ENCODE measurements around the gene L3MBTL3. TPM values are rescaled to one million over a fixed set of nuclear protein-coding genes. Genes with fewer than 3 reads are reported as not detected.

L3MBTL3 gene
- total RNA-seq, 4 donors from 2014 or later = 3.1 to 6.7 (median 3.6) TPM

DNA sequence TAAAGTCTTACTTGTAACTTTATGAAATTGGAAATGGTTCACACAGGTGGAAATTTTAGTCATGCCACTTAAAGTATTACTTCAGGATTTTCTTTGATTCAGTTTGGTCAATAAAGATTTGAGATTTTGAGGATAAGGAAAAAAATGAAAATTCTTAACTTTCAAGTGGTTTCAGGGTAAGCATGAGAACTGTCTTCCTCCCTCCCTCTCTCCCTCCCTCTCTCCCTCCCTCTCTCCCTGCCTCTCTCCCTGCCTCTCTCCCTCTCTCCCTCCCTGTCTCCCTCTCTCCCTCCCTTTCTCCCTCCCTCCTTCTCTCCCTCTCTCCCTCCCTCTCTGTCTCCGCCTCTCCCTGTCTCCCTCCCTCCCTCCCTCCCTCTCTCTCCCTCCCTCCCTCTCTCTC is 36.9 kb downstream of the L3MBTL3 start:
- intact Hi-C loops (cut with DNase I) = no loop called here
- Histone ChIP-seq H3K4me3 (no peak overlapping the region), H3K27ac (replicated peaks in 1 of 4) (no peak overlapping the region), H3K36me3 (peaks cover 4 to 60% (median 35%) of the 10 kb centered on the region in 4 donors), H3K27me3 (no peaks in the 10 kb centered on the region), H3K9me3 (no peaks in the 10 kb centered on the region), H3K4me1 (no peaks in the 10 kb centered on the region)
- no peak for DNase-seq (ENCODE audit: extremely low spot score)
- 100% methylated on average over 1 of the region's 1 CpG for WGBS
- TF ChIP-seq, protein P1, sequence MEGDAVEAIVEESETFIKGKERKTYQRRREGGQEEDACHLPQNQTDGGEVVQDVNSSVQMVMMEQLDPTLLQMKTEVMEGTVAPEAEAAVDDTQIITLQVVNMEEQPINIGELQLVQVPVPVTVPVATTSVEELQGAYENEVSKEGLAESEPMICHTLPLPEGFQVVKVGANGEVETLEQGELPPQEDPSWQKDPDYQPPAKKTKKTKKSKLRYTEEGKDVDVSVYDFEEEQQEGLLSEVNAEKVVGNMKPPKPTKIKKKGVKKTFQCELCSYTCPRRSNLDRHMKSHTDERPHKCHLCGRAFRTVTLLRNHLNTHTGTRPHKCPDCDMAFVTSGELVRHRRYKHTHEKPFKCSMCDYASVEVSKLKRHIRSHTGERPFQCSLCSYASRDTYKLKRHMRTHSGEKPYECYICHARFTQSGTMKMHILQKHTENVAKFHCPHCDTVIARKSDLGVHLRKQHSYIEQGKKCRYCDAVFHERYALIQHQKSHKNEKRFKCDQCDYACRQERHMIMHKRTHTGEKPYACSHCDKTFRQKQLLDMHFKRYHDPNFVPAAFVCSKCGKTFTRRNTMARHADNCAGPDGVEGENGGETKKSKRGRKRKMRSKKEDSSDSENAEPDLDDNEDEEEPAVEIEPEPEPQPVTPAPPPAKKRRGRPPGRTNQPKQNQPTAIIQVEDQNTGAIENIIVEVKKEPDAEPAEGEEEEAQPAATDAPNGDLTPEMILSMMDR (IDR thresholded peaks at IDR 0.05) = no peak
- no peak for TF ChIP-seq POLR2A (IDR thresholded peaks at IDR 0.05; ENCODE audit: low read depth)
- no peak for TF ChIP-seq EP300 (IDR thresholded peaks at IDR 0.05)
- TF ChIP-seq POLR2AphosphoS5 (IDR thresholded peaks at IDR 0.05) = no peak

DNA sequence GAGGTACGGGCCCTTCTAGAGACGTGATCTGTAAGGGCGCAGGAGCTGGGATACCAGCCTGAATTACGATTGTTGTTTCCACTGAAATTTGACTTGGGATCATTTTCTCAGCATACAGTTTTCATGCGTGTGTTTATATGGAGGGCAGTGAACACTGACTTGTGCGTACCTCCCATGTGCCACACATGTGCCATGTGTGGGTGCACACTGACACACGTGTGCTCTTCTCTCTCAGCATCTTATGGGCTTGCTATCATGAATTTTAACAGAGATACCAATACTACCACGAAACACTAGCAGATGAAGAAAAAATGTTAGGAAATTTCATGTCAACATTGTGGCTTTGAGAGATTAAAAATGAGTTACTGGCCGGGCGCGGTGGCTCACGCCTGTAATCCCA is 39.1 kb downstream of the L3MBTL3 start:
- H3K4me1 ChIP-seq = no peaks in the 10 kb centered on the region
- H3K27ac ChIP-seq (replicated peaks in 1 of 4) = no peak overlapping the region
- no peaks in the 10 kb centered on the region for H3K27me3 ChIP-seq
- H3K36me3 ChIP-seq = peaks cover 4 to 59% (median 29%) of the 10 kb centered on the region in 4 donors
- 85% methylated on average over 12 of the region's 12 CpGs for WGBS
- no peak for TF ChIP-seq EP300 (IDR thresholded peaks at IDR 0.05)
- no peak for TF ChIP-seq POLR2A (IDR thresholded peaks at IDR 0.05; ENCODE audit: low read depth)
- TF ChIP-seq, protein P1 (IDR thresholded peaks at IDR 0.05) = no peak
- no peak for TF ChIP-seq POLR2AphosphoS5 (IDR thresholded peaks at IDR 0.05)
- H3K4me3 ChIP-seq = no peak overlapping the region
- no peak for DNase-seq (ENCODE audit: extremely low spot score)
- intact Hi-C loops (cut with DNase I) = no loop called here
- no peaks in the 10 kb centered on the region for H3K9me3 ChIP-seq

DNA sequence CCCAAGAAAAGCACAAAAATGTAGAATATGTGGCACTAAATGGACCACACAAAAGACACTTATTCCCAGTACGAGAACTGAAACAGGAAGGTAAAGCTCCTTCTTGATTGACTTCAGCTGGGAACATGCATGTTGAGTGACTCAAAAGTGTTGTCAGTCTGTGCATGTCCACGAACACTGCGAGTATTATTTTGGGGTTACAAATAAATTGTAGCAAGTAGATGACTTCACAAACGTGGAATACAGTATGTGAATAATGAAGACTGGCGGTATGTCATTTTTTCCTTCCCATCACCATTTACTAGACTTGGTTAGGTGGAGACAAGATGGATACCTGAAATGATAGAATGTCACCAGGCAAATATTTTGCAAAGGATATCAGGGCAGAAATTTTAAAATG is 45.4 kb downstream of the L3MBTL3 start:
- H3K27me3 ChIP-seq = no peaks in the 10 kb centered on the region
- WGBS = 92% methylated on average over 5 of the region's 5 CpGs
- no peak overlapping the region for H3K27ac ChIP-seq (replicated peaks in 1 of 4)
- DNase-seq (ENCODE audit: extremely low spot score) = no peak
- TF ChIP-seq EP300 (IDR thresholded peaks at IDR 0.05) = no peak
- TF ChIP-seq, protein P1 (IDR thresholded peaks at IDR 0.05) = no peak
- H3K4me3 ChIP-seq = no peak overlapping the region
- no peaks in the 10 kb centered on the region for H3K4me1 ChIP-seq
- intact Hi-C loops (cut with DNase I) = no loop called here
- H3K36me3 ChIP-seq = peaks cover 0 to 32% (median 11%) of the 10 kb centered on the region in 4 donors
- H3K9me3 ChIP-seq = no peaks in the 10 kb centered on the region

DNA sequence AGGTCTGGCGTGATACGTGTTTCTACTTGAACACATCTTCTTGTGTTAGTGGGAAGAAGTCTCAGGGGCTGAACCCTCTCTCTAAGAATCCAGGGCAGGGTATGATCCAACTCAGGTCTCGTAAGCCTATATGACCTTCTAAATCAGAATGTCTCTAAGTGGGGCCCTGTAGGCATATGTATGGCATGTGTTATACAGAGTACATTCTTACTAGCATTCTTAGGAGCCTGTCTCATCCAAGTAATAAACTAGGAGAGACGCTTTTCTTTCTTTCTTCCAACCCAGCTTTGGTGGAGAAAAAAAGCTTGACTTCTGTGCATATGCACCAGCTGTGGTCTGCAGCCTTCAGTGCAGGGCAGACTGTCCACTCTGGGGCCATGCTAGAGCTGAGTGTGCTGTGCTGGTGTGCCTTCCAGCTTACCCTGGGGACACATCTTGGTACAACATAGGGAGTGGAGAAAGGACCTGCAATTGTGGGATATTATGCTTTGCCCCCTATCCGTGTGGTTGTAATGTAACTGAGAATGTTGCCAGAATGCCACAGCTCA is 47.3 kb downstream of the L3MBTL3 start:
- WGBS = 98% methylated on average over 5 of the region's 5 CpGs
- no peak for DNase-seq (ENCODE audit: extremely low spot score)
- Histone ChIP-seq H3K9me3 (no peaks in the 10 kb centered on the region), H3K4me1 (peaks cover 0 to 14% (median 7%) of the 10 kb centered on the region in 4 donors), H3K36me3 (peaks cover 0 to 27% (median 11%) of the 10 kb centered on the region in 4 donors), H3K27me3 (no peaks in the 10 kb centered on the region), H3K4me3 (no peak overlapping the region), H3K27ac (replicated peaks in 1 of 4) (no peak overlapping the region)
- TF ChIP-seq POLR2AphosphoS5 (IDR thresholded peaks at IDR 0.05) (no peak), EP300 (IDR thresholded peaks at IDR 0.05) (no peak), POLR2A (IDR thresholded peaks at IDR 0.05; ENCODE audit: low read depth) (no peak)
- TF ChIP-seq, protein P1 (IDR thresholded peaks at IDR 0.05) = no peak
- intact Hi-C loops (cut with DNase I) = no loop called here

DNA sequence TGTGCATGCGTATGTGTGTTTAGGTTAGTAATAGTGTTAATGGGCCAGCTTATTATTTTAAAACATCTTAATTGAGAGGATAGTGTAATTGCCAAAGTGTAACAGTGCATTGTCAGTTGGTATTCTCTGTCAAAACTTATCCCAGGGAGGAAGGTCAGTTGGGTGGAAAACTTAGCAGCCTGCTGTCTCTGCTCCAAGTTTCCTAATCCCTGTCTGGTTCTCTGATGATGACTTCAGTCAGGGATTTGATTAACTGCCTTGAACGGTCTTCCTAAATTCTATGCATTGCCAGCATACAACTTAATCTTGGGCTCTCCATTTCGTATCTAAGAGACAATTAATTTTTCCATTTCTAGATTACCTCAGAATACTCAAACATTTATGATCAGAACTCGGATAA is 51.1 kb downstream of the L3MBTL3 start:
- no peak overlapping the region for H3K27ac ChIP-seq (replicated peaks in 1 of 4)
- H3K9me3 ChIP-seq = no peaks in the 10 kb centered on the region
- intact Hi-C loops (cut with DNase I) = no loop called here
- DNase-seq (ENCODE audit: extremely low spot score) = no peak
- H3K4me1 ChIP-seq = peaks cover 0 to 14% (median 7%) of the 10 kb centered on the region in 4 donors
- TF ChIP-seq, protein P1 (IDR thresholded peaks at IDR 0.05) = no peak
- TF ChIP-seq EP300 (IDR thresholded peaks at IDR 0.05) = no peak
- no peak for TF ChIP-seq POLR2AphosphoS5 (IDR thresholded peaks at IDR 0.05)
- no peak for TF ChIP-seq POLR2A (IDR thresholded peaks at IDR 0.05; ENCODE audit: low read depth)
- H3K4me3 ChIP-seq = no peak overlapping the region
- WGBS = 43% methylated on average over 4 of the region's 4 CpGs
- peaks cover 0 to 16% (median 2%) of the 10 kb centered on the region in 4 donors for H3K36me3 ChIP-seq
- H3K27me3 ChIP-seq = no peaks in the 10 kb centered on the region

Data from esophagus muscularis mucosa (tissue), 4 donors.